ENCODE results near the gene HS1BP3.

Gene HS1BP3

DNA sequence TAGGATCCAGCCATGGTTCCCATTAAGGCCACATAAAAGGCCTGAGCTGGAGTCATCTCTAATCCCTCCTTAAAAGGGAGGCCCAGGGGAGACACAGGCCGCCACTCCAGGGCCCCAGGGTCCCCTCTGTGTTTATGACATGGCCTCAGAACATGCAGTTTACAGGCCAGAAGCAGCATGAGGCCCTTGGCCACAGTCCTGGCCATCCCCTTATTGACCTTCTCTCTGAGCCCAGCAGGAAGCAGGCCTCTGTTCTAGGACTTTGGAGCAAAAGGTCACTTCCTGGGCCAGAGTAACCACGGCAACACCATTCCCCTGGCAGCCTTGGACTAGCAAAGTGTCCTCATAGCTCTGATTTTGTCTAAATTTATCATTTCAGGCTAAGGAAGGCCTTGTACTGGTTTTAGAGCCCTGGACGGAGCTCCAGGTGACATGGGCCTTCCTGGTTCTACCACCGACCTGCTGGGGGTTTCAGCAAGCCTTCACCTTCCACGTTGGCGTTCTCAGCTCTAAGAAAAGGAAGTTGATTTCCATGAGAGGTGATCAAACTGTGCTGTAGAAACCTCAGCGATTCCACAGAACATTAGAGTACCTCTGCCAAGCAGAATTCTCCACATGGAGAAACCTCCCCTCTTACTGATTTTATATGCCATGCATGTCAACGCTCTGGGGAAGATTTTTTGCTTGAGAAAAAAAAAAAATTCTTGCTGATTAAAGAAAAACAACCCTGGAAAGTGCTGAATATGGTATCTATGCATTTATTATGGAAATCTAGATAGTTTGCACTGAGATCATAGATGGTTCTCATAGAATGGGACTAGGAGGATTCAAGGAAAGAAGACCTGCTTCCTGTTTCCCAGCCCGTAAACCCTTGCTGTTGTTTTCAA is 53.7 kb downstream of the HS1BP3 start:
- no peak for FAIRE-seq

GRCh38 chr2:20596193-20596972 is 54.5 kb downstream of the HS1BP3 start:
- no peak for FAIRE-seq

GRCh38 chr2:20595439-20596192 is 55.3 kb downstream of the HS1BP3 start:
- no peak for FAIRE-seq

GRCh38 chr2:20594957-20595356 is 55.9 kb downstream of the HS1BP3 start:
- no peak for FAIRE-seq

- no peak for FAIRE-seq
These were observed 56.7 kb downstream of the HS1BP3 start for GRCh38 chr2:20594048-20594750.

- FAIRE-seq: no peak
These were observed 57.5 kb downstream of the HS1BP3 start for GRCh38 chr2:20593072-20594034.

GRCh38 chr2:20592106-20593071 is 58.5 kb downstream of the HS1BP3 start:
- no peak for FAIRE-seq

DNA sequence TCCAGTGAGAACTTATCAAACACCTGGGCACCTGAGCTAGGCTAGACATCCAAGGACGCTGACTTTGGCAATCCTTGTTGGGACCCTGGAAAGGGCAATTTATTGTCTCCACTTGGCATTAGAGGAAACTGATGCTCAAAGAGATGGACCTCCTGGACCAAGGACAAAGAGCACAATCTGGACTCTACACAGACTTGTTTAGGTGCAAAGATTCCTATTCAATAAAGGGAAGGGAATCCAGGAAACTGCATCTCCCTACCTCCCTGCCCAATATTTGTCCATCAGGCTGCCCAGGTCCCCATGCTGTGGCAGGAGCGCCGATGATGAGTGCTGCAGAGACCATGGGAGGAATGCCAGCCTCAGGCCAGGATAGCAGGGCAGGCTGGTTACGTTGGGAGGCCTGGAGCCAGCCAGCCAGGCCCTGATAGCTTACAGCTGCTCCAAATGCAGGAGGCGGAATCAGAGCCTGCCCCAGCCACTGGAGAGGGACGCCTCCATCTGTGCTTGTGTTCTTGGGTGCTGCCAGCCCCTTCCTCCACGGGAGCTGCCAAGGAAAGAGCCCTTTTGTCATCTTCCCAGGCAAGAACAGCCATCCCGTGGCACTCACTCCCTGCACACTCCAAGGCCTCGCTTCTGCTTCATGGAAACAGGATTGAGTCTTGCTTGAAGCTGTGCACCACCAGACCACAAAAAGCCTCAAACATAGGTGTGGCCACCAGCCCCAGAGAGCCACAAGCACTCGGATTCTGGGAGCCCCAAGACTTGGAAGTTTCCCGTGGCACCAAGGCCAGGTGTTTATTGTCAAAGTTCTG is 60.0 kb downstream of the HS1BP3 start:
- no peak for FAIRE-seq

- no peak for FAIRE-seq
These were observed 60.8 kb downstream of the HS1BP3 start for GRCh38 chr2:20589975-20590703.

- FAIRE-seq: no peak
These were observed 61.7 kb downstream of the HS1BP3 start for GRCh38 chr2:20588918-20589871.

DNA sequence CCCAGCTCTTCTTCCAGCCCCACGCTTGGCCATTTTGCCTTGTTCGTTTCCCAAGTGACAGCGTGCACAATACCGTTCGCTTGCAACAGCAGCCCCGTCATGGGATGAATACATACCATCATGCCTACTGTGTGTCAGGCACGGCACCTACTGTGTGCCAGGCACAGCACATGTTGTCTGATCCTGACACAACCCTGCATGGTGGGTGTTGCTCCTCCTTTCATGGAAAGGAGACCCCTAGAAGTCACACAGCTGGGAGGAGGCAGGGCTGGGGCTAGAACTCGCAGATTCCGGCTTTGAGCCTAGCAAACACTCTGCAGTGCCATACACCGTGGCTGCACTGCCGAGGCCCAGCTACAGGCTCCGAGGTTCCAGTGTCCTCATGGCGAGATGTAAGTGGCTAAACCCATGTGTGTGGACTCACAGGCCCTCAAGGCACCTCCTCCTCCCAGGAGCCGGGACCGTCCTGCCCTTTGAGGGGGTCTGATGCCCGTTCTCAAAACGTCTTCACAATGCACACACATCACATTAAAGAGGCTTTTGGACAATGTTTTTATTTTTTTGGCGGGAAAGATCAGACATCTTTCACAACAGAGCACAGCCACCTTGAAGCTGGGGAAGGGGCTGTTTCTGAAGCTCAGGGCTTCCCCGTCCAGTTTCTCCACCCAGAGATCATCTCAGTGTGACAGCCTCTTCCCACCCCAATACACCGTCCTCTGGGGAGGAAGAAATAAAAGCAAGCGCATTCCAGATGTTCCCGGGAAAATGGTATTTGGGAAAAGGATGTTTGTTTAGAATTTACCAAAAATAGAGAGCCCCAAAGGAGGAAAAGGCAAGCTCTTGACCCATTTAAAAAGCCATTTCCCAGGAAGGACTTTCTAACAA is 64.9 kb downstream of the HS1BP3 start:
- FAIRE-seq: no peak

- FAIRE-seq: no peak
These were observed 65.6 kb downstream of the HS1BP3 start for GRCh38 chr2:20585359-20585709.

GRCh38 chr2:20584399-20585358 is 66.2 kb downstream of the HS1BP3 start:
- FAIRE-seq: peak; percentile 41

DNA sequence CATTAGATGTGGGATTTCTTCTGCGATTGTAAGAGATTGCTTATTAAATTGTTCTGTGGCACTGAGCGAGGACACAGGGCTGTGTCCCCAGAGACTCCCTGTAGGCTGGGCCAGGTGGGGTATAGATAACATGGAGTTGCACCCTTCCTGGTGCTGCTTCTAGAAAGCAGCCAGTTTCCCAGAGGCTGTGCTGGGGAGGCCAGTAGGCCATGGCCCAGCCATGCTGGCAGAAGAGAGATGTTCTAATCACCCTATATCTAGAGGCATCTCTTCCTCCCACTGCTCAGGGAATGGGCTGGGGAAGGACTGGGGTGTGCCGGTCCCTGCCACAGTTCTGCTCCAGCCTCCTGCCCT is 66.9 kb downstream of the HS1BP3 start:
- FAIRE-seq: no peak

DNA sequence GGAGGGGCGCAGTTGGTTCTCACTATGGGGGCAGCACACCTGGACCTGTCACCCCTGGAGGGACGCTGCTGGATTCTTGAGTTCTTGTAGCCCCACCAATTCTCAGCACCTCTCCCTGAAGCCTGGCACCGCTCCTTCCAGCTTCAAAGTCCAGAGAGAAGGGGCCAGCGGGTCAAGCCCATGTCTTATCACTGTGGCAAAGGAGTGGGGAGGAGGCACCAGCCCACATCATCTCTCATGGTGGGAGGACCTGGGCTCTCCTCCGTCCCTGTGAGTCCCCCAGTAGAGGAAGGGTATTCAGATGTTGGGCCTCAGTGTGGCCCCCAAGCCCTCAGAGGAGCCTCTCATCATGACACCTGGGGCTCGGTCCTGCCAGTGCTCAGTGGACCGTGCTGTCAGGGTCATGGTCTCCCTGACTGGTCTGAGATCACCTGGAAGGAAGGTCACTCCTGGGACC is 67.4 kb downstream of the HS1BP3 start:
- FAIRE-seq: no peak

Data from A204.1 (cell line).